Muscle of back (tissue), 11 donors: ENCODE data around the gene PHF20. TPM values are rescaled to one million over a fixed set of nuclear protein-coding genes. Genes with fewer than 3 reads are reported as not detected.
A peak's percentile ranks its signal among the peaks of the same experiment; 100 is the strongest.
"Not testable (repeated sequence)": the region's sequence is repeated elsewhere in the genome, so short reads cannot be mapped to it uniquely, and the experiment has no call there.

Source experiments
- DNase-seq, 3 donors: peaks; one replicate each; pipeline versions ENCODE4 v3.0.0 to v3.0.0-alpha.2; 2013
- polyA plus RNA-seq, 10 donors: library from polyadenylated mRNA; unstranded; fragments of 120-200 nt; gene quantifications; one replicate each; pipeline ENCODE4 v1.2.1, GENCODE V29; 2013; ENCODE audit not compliant: insufficient read length in 10 of 10

PHF20 gene
- polyA plus RNA-seq, 10 donors, result 22.8 to 35.7 (median 29.3) TPM

DNA sequence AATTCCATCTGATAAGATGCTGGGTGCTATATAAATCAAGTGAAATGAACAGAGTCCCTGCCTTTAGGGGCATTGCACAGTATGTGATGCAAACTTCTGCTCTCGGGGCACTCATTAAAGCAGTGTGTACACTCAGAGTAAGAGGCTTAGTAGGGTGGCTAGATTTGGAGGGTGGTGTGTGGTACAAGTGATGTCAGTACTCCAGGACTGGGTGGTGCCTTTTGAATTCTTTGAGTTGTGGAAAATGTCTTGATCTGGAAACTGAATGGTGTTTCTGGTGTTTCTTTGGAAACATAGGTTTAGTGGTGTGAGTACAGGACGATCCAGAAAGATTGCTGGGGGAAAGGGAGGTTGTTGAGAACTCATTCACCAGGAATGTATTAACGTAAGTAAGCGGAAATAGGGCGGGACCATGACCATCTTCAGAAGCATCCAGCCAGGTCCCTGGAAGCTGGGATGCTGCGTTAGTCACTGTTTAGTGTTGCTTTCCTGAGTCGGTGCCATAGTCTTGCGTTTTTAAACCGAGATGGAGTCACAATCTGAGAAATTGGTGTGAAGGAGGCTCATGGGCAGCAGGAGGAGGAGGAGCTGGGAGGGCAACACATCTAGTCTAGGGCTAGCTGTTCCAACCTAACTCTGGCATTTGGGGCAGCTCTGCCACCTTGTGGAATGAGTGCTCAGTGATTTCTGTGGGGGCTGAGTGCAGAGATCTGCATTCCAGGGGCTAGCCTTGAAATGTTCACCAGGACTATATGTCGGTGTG is 112.1 kb downstream of the PHF20 start:
- DNase-seq, result peak; percentile 61 to 97 (median 75)

- no peak for DNase-seq
Observed at GRCh38 chr20:35884541-35884865, 112.7 kb downstream of the PHF20 start.

DNA sequence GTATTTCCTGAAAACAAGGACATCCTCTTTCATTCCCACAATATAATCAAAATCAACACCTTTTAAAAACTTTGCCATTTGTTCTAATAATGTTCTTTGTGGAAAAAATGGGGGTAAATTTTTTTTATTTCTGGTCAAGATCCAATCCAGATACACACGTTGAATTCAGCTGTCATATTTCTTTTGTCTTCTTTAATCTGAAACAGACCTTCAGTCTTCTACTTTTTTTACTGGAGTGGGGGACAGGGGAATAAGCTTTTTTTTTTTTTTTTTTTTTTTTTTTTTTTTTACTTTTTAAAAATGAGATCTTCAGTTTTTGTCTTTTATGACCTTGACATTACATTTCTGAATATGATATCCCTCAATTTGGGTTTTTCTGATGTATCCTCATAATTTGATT is 113.4 kb downstream of the PHF20 start:
- no peak for DNase-seq

DNA sequence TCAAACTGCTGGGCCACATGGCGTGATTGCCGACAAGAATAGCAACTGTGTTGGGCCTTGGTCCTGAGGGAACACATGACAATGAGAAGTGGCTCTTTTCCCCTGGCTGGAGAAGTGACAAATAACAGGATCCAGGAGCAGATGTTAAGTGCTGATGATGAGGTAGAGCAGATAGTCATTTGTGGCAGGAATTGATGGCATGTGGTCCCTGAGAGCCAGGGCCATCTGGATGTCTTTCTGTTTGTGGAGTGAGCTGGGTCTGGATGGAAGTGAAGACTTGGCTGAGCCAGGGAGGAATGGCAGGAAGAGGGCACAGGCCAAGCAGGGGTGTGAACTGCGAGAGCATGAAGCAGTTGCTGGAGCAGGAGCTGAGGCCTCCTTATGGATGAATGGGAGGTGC is 114.7 kb downstream of the PHF20 start:
- no peak for DNase-seq

GRCh38 chr20:35887393-35888064 is 115.7 kb downstream of the PHF20 start:
- DNase-seq, result no peak

DNA sequence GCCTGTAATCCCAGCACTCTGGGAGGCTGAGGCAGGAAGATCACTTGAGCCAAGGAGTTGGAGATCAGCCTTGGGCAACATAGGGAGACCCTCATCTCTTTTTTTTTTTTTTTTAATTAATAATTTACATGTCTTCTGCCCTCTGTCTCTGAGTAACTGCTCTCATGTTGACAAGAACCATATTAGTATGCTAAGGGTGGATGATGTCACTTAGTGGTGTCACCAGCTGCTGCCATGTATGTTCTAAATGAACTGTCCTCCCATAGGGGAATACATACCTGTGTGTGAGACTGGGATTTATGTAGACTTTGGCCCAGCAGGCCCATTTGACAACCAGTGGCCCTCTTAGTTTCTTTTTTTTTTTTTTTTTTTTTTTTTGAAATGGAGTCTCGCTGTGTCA is 116.8 kb downstream of the PHF20 start:
- no peak for DNase-seq

- no peak for DNase-seq
Observed at GRCh38 chr20:35891375-35891774, 119.6 kb downstream of the PHF20 start.

- DNase-seq, result no peak
Observed at GRCh38 chr20:35892871-35893270, 121.1 kb downstream of the PHF20 start.

DNA sequence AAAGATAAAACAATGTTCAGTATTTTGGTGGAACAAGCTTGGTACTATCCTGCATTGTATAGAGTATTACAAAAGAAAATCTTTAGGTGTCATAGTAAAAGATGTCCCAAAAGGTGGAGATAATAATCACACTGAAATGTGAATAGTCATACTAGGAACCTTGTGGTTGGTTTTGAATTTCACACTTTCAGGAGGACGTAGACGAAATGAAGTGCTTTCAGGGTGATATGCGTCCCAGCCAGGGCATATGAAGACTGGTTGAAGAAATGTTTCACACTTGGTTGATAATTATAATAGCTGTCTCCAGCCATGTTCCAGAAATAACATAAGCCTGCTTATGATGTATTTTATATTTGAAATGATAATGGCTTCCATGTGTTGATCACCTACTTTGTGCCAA is 122.1 kb downstream of the PHF20 start:
- no peak for DNase-seq

DNA sequence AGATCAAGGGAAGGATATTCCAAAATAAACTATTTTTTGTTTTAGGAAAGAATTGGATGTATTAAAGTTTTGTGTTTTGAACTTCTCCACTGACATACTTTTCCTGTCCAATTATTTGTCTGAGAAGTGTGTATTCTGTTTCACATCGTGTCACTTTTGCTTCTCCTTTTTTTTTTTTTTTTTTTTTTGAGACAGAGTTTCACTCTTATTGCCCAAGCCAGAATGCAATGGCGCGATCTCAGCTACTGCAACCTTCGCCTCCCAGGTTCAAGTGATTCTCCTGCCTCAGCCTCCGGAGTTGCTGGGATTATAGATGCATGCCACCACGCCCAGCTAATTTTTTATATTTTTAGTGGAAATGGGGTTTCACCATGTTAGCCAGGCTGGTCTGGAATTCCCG is 123.7 kb downstream of the PHF20 start:
- DNase-seq, result not testable (repeated sequence)

GRCh38 chr20:35899064-35899463 is 127.2 kb downstream of the PHF20 start:
- DNase-seq, result no peak

DNA sequence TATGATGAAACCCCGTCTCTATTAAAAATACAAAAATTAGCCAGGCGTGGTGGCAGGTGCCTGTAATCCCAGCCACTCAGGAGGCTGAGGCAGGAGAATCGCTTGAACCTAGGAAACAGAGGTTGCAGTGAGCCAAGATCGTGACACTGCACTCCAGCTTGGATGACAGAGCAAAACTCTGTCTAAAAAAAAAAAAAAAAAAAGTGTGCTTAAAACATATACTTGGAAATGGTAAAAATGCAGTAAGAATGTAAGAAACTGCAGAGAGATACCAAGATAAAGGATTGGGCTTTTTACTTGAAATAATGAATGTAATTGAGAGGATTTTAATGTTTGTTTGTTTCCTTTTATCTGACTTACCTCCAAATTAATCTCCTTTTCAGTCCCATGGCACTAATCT is 129.4 kb downstream of the PHF20 start:
- not testable (repeated sequence) for DNase-seq

DNA sequence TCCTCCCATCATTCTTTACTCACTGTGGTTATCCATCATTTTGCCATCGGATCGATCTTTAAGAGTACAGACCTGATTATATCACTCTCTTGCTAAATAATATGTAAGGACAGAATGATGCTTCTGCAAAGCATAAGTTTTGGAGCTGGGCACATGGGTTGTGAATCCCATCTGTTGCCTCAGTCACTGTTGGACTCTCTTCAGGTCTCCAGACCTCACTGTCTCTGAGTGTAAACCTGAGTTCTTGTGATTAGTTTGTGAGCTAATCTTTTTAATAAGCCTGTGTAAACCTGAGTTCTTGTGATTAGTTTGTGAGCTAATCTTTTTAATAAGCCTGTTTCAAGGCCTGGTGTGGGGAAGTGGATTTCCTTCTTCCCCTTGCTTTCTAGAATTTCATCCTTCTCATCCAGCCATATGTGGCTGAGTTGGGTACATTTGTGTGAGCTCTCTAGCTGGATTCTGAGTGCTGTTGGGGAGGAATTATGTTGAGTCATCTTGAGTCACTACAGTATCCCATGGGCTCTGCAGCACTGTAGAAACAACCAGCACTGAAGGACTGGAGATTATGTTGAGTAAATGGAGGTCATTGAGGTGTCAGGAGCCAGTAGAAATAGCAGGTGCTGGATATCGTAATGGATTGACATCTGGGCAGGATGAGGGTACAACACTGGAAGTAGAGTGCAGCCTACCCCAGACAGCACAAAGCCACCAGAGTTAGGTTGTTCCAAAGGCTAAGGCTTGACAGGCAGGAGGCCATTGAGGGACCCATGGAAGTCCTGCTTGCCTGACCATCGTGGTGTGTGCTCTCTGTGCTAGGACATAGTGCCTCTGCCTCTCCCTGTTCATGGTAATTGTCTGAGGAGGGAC is 130.1 kb downstream of the PHF20 start:
- peak in 1 of 3 donors; percentile 65 for DNase-seq

GRCh38 chr20:35902545-35902941 is 130.7 kb downstream of the PHF20 start:
- DNase-seq, result no peak

- no peak for DNase-seq
Observed at GRCh38 chr20:35903843-35904242, 132.0 kb downstream of the PHF20 start.

DNA sequence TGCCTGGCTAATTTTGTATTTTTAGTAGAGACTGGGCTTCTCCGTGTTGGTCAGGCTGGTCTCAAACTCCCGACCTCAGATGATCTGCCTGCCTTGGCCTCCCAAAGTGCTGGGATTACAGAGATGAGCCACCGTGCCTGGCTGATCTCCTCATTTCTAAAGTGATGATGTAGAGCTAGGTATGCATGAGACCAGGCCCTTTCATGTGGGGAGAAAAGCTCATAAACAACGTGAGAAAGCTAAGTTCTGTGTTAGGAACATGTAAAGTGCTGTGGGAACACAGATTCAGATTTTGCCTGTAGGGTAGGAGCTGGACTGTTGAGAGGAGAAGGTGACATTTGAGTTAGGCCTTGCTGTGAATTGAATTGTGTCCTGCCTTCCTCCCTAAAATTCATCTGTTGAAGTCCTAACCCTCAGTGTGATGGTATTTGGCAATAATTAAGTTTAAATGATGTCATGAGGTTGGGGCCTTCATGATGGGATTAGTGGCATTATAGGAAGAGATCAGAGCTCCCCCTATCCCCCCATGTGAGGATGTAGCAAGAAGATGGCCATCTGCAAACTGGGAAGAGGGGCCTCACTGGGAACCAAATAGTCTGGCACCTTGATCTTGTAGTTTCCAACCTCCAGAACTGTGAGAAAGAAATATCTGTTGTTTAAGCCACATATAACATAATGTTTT is 133.3 kb downstream of the PHF20 start:
- DNase-seq, result no peak

DNA sequence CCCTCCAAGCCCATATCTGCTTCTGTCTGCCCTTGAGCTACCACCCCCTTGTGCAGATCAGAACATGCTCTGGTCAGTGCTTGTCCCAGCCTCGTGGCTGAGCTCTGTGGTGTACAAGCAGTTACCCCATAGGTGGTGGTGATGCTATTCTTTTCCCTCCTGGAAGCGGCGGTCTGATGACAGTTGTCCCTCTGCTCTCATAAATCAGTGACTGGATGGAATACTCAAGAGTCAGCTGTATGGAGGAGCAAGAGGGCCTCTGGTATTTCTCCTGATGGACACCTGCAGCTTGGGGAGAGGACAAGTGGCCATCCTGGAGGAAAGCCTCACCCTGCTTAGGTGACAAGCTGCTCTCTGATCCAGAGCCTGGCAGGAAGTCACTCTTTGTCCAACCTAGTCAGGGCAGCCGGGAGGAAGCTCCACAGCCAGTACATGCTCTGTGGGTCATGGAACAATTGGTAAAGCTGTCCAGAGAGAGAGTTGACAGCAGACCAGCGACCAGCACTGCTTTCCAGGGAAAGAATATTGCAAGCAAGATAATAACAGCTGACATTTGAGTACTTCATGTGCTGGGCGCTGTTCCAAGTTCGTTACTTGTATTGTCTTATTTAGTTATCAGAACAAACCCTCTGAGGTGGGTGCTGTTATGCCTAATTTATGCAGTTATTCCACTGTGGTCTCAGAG is 135.3 kb downstream of the PHF20 start:
- DNase-seq, result peak in 2 of 3 donors; percentile 9

GRCh38 chr20:35908007-35908406 is 136.2 kb downstream of the PHF20 start:
- no peak for DNase-seq

- DNase-seq, result no peak
Observed at GRCh38 chr20:35909176-35909575, 137.4 kb downstream of the PHF20 start.

GRCh38 chr20:35909796-35910195 is 138.0 kb downstream of the PHF20 start:
- DNase-seq, result no peak

DNA sequence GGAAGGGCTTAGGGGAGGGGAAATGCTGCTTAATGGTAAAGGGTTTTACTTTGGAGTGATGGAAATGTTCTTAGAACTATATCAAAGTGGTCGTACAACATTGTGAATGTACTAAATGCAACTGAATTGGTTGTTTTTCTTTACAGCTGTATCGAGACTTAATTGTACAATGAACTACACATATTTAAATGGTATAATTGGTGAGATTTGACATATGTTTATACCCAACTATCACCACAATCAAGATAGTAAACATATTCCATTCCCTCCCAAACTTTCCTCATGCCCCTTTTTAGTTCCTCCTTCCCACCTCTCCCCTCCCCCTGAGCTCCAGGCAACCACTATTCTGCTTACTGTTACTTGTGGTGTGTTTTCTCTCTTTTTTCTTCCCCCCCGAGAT is 138.4 kb downstream of the PHF20 start:
- no peak for DNase-seq
